GM23248 (cell line): Measurements from ENCODE around the gene BHLHE23.

Experiments used
- EZH2 ChIP-seq: fragments of 200-600 bp; sonication (generic); IDR thresholded peaks from 2 replicates; pipeline ENCODE4 v1.6.1; 2018; ENCODE audit warnings: antibody characterized with exemption, mild to moderate bottlenecking; ENCODE audit not compliant: insufficient read depth, poor library complexity, severe bottlenecking
- EZH2phosphoT487 ChIP-seq: fragments of 200-600 bp; sonication (generic); IDR thresholded peaks from 2 replicates; pipeline ENCODE4 v1.6.1; 2018; ENCODE audit warnings: antibody characterized with exemption, moderate library complexity, mild to moderate bottlenecking, low read depth; ENCODE audit not compliant: insufficient read depth

- no peak for TF ChIP-seq EZH2phosphoT487
- no peak for TF ChIP-seq EZH2
These were observed 27.5 kb downstream of the BHLHE23 start for GRCh38 chr20:62979310-62979709.
